Amniotic epithelial cell (primary cell): Measurements from ENCODE around the gene LONP2.
"Not testable (repeated sequence)": the region's sequence is repeated elsewhere in the genome, so short reads cannot be mapped to it uniquely, and the experiment has no call there.

Experiments
- DNase-seq: peaks from one replicate; pipeline ENCODE4 v3.0.0-alpha.2; 2010; ENCODE audit warnings: low read depth

LONP2 gene

GRCh38 chr16:48393485-48394354 lies 149.6 kb downstream of the LONP2 start:
- DNase-seq = peak; percentile 89

DNA sequence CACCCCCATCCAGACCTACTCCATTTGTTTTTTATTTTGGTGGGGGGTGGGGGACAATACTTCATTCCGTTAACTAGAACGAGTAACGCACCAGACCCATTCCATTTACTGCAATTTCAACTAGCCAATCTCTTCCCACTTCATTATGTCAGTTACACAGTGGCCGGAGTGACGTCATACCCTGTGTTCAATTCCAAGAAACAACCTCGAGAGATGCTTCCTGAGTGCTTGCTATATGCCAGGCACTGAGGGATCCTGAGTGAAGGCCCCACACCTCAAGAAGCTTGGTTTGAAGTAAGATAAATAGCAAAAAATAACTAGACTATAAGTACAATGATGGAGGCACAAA lies 150.2 kb downstream of the LONP2 start:
- no peak for DNase-seq

GRCh38 chr16:48395375-48395774 lies 151.3 kb downstream of the LONP2 start:
- DNase-seq = no peak

- not testable (repeated sequence) for DNase-seq
These were observed 158.4 kb downstream of the LONP2 start for GRCh38 chr16:48402547-48402946.

- no peak for DNase-seq
These were observed 161.1 kb downstream of the LONP2 start for GRCh38 chr16:48405153-48405552.

DNA sequence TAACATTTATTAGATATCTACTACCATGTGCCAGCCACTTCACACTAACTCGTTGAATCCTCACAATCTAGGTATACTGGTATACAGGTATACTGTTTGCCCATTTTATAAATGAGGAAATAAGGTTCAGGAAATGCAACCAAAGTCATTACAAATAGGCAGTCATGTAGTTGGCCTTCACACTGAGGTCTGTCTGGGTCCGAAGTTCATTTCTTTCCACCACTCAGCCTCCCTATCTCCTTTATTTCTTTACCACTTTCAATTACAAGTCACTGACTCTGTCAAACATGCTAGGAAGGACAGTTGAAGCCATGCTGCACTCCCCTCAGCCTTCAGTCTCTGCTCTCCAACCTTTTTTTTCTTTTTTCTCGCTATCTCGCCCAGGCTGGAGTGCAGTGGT lies 161.8 kb downstream of the LONP2 start:
- no peak for DNase-seq
